GM23338 (cell line): ENCODE results near the gene APOM. TPM values are rescaled to one million over a fixed set of nuclear protein-coding genes. Genes with fewer than 3 reads are reported as not detected.

Experiments
- ATAC-seq: fragments of 200-7000 bp; cut with Tn5 transposase; 3 replicates; pipeline ENCODE4 v1.9.1; 2020
- DNase-seq: peaks from one replicate; pipeline ENCODE4 v3.0.0-alpha.2; 2015; ENCODE audit warnings: low spot score
- H2AFZ ChIP-seq: fragments of 200-600 bp; sonication (generic); 2 replicates; pipeline ENCODE4 v1.8.0; 2016; ENCODE audit warnings: antibody characterized with exemption, mild to moderate bottlenecking, moderate library complexity
- H3F3A ChIP-seq: fragments of 200-600 bp; sonication (generic); replicated peaks from 2 replicates; pipeline ENCODE4 v1.8.0; 2017; ENCODE audit warnings: antibody characterized with exemption, mixed run types, low read depth
- H3K27ac ChIP-seq: fragments of 200-600 bp; sonication (generic); 2 replicates; pipeline ENCODE4 v1.6.1; 2016; ENCODE audit warnings: low read depth
- H3K27me3 ChIP-seq: fragments of 200-600 bp; sonication (generic); 2 replicates; pipeline ENCODE4 v1.8.0; 2016; ENCODE audit warnings: mild to moderate bottlenecking, mixed run types, moderate library complexity; ENCODE audit not compliant: insufficient read depth
- H3K36me3 ChIP-seq: fragments of 200-600 bp; sonication (generic); 2 replicates; pipeline ENCODE4 v1.8.0; 2016; ENCODE audit warnings: mild to moderate bottlenecking; ENCODE audit not compliant: insufficient read depth
- H3K4me1 ChIP-seq: fragments of 200-600 bp; sonication (generic); 2 replicates; pipeline ENCODE4 v1.8.0; 2016; ENCODE audit warnings: mild to moderate bottlenecking, moderate library complexity; ENCODE audit not compliant: insufficient read depth
- H3K4me2 ChIP-seq: fragments of 200-600 bp; sonication (generic); 2 replicates; pipeline ENCODE4 v1.7.1; 2017; ENCODE audit warnings: mixed run types
- H3K4me3 ChIP-seq: fragments of 200-600 bp; sonication (generic); 2 replicates; pipeline ENCODE4 v1.6.1; 2016; ENCODE audit warnings: mixed run types
- H3K79me2 ChIP-seq: fragments of 200-600 bp; sonication (generic); replicated peaks from 2 replicates; pipeline ENCODE4 v1.8.0; 2017; ENCODE audit warnings: mild to moderate bottlenecking; ENCODE audit not compliant: insufficient read depth
- H3K9me2 ChIP-seq: fragments of 200-600 bp; sonication (generic); 2 replicates; pipeline ENCODE4 v1.8.0; 2017; ENCODE audit not compliant: insufficient read depth
- H4K20me1 ChIP-seq: fragments of 200-600 bp; sonication (generic); replicated peaks from 2 replicates; pipeline ENCODE4 v1.8.0; 2017; ENCODE audit warnings: mild to moderate bottlenecking; ENCODE audit not compliant: insufficient read depth
- H3K27ac Mint-ChIP-seq: 2 replicates; pipeline ENCODE4 v1.8.0; 2020; ENCODE audit warnings: inconsistent platforms, mild to moderate bottlenecking, moderate library complexity, mixed read lengths
- H3K27me3 Mint-ChIP-seq: 3 replicates; pipeline ENCODE4 v1.8.0; 2022; ENCODE audit warnings: low read depth, mild to moderate bottlenecking, moderate library complexity, mixed read lengths, inconsistent platforms; ENCODE audit not compliant: insufficient read depth, poor library complexity
- H3K36me3 Mint-ChIP-seq: 3 replicates; pipeline ENCODE4 v1.8.0; 2021; ENCODE audit warnings: low read depth, mild to moderate bottlenecking, inconsistent platforms, moderate library complexity, mixed read lengths
- H3K4me1 Mint-ChIP-seq: 3 replicates; pipeline ENCODE4 v1.8.0; 2020; ENCODE audit warnings: mild to moderate bottlenecking, inconsistent platforms, mixed read lengths
- H3K4me3 Mint-ChIP-seq: 3 replicates; pipeline ENCODE4 v1.8.0; 2021; ENCODE audit warnings: moderate library complexity, mild to moderate bottlenecking, inconsistent platforms, mixed read lengths
- H3K9me3 Mint-ChIP-seq: 3 replicates; pipeline ENCODE4 v1.8.0; 2020; ENCODE audit warnings: moderate library complexity, mild to moderate bottlenecking, inconsistent platforms, mixed read lengths
- CTCF ChIP-seq, 2 experiments: fragments of 200-600 bp in 1 of 2; sonication (generic) in 1 of 2; conservative IDR thresholded peaks; 2 replicates each; pipeline versions ENCODE4 v1.5.1 to v1.6.1; 2016 to 2017; ENCODE audit warnings: antibody characterized with exemption in 2 of 2, low read depth in 2 of 2, mild to moderate bottlenecking in 2 of 2, moderate library complexity in 1 of 2
- ETS1 ChIP-seq: IDR thresholded peaks from 2 replicates; pipeline ENCODE4 v1.6.1; 2016; ENCODE audit warnings: antibody characterized with exemption
- POLR2AphosphoS5 ChIP-seq: IDR thresholded peaks from 2 replicates; pipeline ENCODE4 v1.6.1; 2016; ENCODE audit warnings: antibody characterized with exemption, low read depth
- STAT1 ChIP-seq: IDR thresholded peaks from one replicate; pipeline ENCODE4 v1.6.1; 2016; ENCODE audit warnings: antibody characterized with exemption; ENCODE audit not compliant: unreplicated experiment
- ZNF462 ChIP-seq: fragments of 250-450 bp; sonication (Bioruptor Pico); IDR thresholded peaks from 2 replicates; pipeline ENCODE4 v1.5.0; 2020; ENCODE audit warnings: mild to moderate bottlenecking, moderate library complexity
- polyA plus RNA-seq: library from polyadenylated mRNA; unstranded; fragments of >200 nt; fragmentation: Nextera tagmentation; extraction: Ambion mirVana; gene quantifications from 2 replicates; pipeline ENCODE4 v1.2.1, GENCODE V29; 2016
- total RNA-seq: library from RNA; depleted of rRNA; stranded (reverse); fragments of >200 nt; shearing (Covaris generic); gene quantifications from 2 replicates; pipeline ENCODE4 v1.2.3, GENCODE V29; 2014

The APOM gene
- total and polyA plus RNA-seq, 2 experiments from 2014 or later = 1.2 to 10.7 TPM

GRCh38 chr6:31651602-31652191 is 4.0 kb upstream of the APOM start:
- Histone ChIP-seq H3K36me3 (peaks cover 27% of the 10 kb centered on the region), H4K20me1 (peaks cover 12% of the 10 kb centered on the region; the same call in 1 of the 2 replicates), H3K9me2 (no peaks in the 10 kb centered on the region), H3K27ac (peak overlapping the region; percentile 96), H3K4me1 (peaks cover 14% of the 10 kb centered on the region), H3K27me3 (no peaks in the 10 kb centered on the region), H3K4me3 (peak overlapping the region; percentile 88), H3K4me2 (peak overlapping the region; percentile 85), H3F3A (peaks cover 18% of the 10 kb centered on the region), H2AFZ (0 out of 2 replicates have a peak overlapping the region, but pooled peaks have one; percentile 35), H3K79me2 (peaks cover 29% of the 10 kb centered on the region)
- H3K36me3 Mint-ChIP-seq = peaks cover 47% of the 10 kb centered on the region
- H3K4me1 Mint-ChIP-seq = peaks cover 28% of the 10 kb centered on the region; the same call in 2 of the 3 replicates
- H3K27ac Mint-ChIP-seq = peak overlapping the region; percentile 100
- TF ChIP-seq ETS1 (no peak; the same call in 1 of the 2 replicates), POLR2AphosphoS5 (peak; percentile 12; the same call in 1 of the 2 replicates)
- no peaks in the 10 kb centered on the region for H3K9me3 Mint-ChIP-seq
- ATAC-seq (peak; percentile 69), DNase-seq (peak; percentile 90)
- peaks cover 13% of the 10 kb centered on the region for H3K27me3 Mint-ChIP-seq
- H3K4me3 Mint-ChIP-seq = peak overlapping the region; percentile 99

- H3K4me1 Mint-ChIP-seq = peaks cover 28% of the 10 kb centered on the region; the same call in 2 of the 3 replicates
- peak; percentile 98 for DNase-seq
Measured at GRCh38 chr6:31652925-31653724, 2.6 kb upstream of the APOM start.

More at GRCh38 chr6:31652925-31653724, 2.6 kb upstream of the APOM start:
- Histone ChIP-seq H3K79me2 (peaks cover 32% of the 10 kb centered on the region), H3K27ac (peak overlapping the region; percentile 96), H3K4me2 (peak overlapping the region; percentile 85), H3K4me3 (peak overlapping the region; percentile 88), H3F3A (peaks cover 18% of the 10 kb centered on the region), H4K20me1 (peaks cover 12% of the 10 kb centered on the region; the same call in 1 of the 2 replicates), H2AFZ (no peak overlapping the region), H3K4me1 (peaks cover 14% of the 10 kb centered on the region), H3K27me3 (no peaks in the 10 kb centered on the region), H3K9me2 (no peaks in the 10 kb centered on the region), H3K36me3 (peaks cover 27% of the 10 kb centered on the region)
- Mint-ChIP-seq H3K27ac (peak overlapping the region; percentile 100), H3K9me3 (no peaks in the 10 kb centered on the region), H3K4me3 (peak overlapping the region; percentile 99), H3K36me3 (peaks cover 38% of the 10 kb centered on the region), H3K27me3 (peaks cover 13% of the 10 kb centered on the region)
- TF ChIP-seq ZNF462 = no peak
- peak; percentile 62 for TF ChIP-seq POLR2AphosphoS5
- TF ChIP-seq CTCF (conservative IDR thresholded peaks at IDR 0.05; ENCODE audit: low read depth in 2 of 2) = peak in 1 of 2 experiments; percentile 28; a peak in 2 of 4 replicates
- no peak for TF ChIP-seq STAT1
- ATAC-seq = peak; percentile 79
